Spinal cord (tissue), 10 donors: ENCODE data around the gene MOV10L1. TPM values are rescaled to one million over a fixed set of nuclear protein-coding genes. Genes with fewer than 3 reads are reported as not detected.
A peak's percentile ranks its signal among the peaks of the same experiment; 100 is the strongest.

Experiments
- DNase-seq, 6 donors: peaks; one replicate each; pipeline versions ENCODE4 v3.0.0 to v3.0.0-alpha.2; 2013 to 2015; ENCODE audit warnings: low spot score in 6 of 6, low read depth in 4 of 6
- H3K27ac ChIP-seq: one replicate; pipeline ENCODE4 v1.5.1; 2013; ENCODE audit warnings: low read depth, low read length, control low read depth
- H3K27me3 ChIP-seq: one replicate; pipeline ENCODE4 v1.6.1; 2013; ENCODE audit warnings: low read length; ENCODE audit not compliant: control insufficient read depth, insufficient read depth
- H3K36me3 ChIP-seq: one replicate; pipeline ENCODE4 v1.6.1; 2013; ENCODE audit warnings: low read length; ENCODE audit not compliant: control insufficient read depth, insufficient read depth
- H3K4me1 ChIP-seq: one replicate; pipeline ENCODE4 v1.6.1; 2013; ENCODE audit warnings: low read length; ENCODE audit not compliant: control insufficient read depth, insufficient read depth
- H3K4me3 ChIP-seq: one replicate; pipeline ENCODE4 v1.5.1; 2013; ENCODE audit warnings: low read depth, low read length, control low read depth
- H3K9me3 ChIP-seq: one replicate; pipeline ENCODE4 v1.6.1; 2013; ENCODE audit warnings: low read length; ENCODE audit not compliant: control insufficient read depth, insufficient read depth
- WGBS: methylation state at CpG from one replicate; pipeline ENCODE4 v1.1.5; 2013; ENCODE audit warnings: missing lambda C conversion rate; ENCODE audit not compliant: insufficient coverage; 5-methylcytosine and 5-hydroxymethylcytosine counted together
- polyA plus RNA-seq, 2 donors: library from polyadenylated mRNA; unstranded; fragments of 120-200 nt; gene quantifications; one replicate each; pipeline ENCODE4 v1.2.1, GENCODE V29; 2013; ENCODE audit not compliant: insufficient read length in 2 of 2
- total RNA-seq, 2 donors: library from RNA; depleted of rRNA in 1 of 2; stranded (reverse); fragments of 120-200 nt in 1 of 2; fragments of >200 nt in 1 of 2; gene quantifications; one replicate each; pipeline versions ENCODE4 v1.2.3 to v1.2.4, GENCODE V29; 2013 to 2014
- donor health status: healthy.

MOV10L1 gene
- total and polyA plus RNA-seq, 4 donors: 1.9 to 4.9 (median 3.5) TPM

GRCh38 chr22:50148991-50149721 lies 59.4 kb downstream of the MOV10L1 start:
- no peak overlapping the region for H3K27ac ChIP-seq
- H3K27me3 ChIP-seq: no peaks in the 10 kb centered on the region
- H3K4me1 ChIP-seq: peaks cover 40% of the 10 kb centered on the region
- no peak overlapping the region for H3K4me3 ChIP-seq
- no peaks in the 10 kb centered on the region for H3K36me3 ChIP-seq
- no peaks in the 10 kb centered on the region for H3K9me3 ChIP-seq
- WGBS: 40% methylated on average over 19 of the region's 22 CpGs
- DNase-seq: peak in 1 of 6 donors; percentile 23

GRCh38 chr22:50150161-50151129 lies 60.6 kb downstream of the MOV10L1 start:
- H3K4me3 ChIP-seq: no peak overlapping the region
- WGBS: 87% methylated on average over 34 of the region's 35 CpGs
- H3K27me3 ChIP-seq: no peaks in the 10 kb centered on the region
- no peaks in the 10 kb centered on the region for H3K36me3 ChIP-seq
- DNase-seq: peak in 1 of 6 donors; percentile 73
- no peaks in the 10 kb centered on the region for H3K9me3 ChIP-seq
- peaks cover 40% of the 10 kb centered on the region for H3K4me1 ChIP-seq
- H3K27ac ChIP-seq: no peak overlapping the region

GRCh38 chr22:50151571-50152537 lies 62.0 kb downstream of the MOV10L1 start:
- Histone ChIP-seq H3K9me3 (no peaks in the 10 kb centered on the region), H3K4me1 (peaks cover 28% of the 10 kb centered on the region), H3K27me3 (no peaks in the 10 kb centered on the region), H3K4me3 (no peak overlapping the region), H3K36me3 (no peaks in the 10 kb centered on the region), H3K27ac (no peak overlapping the region)
- DNase-seq: no peak
- WGBS: 79% methylated on average over 32 of the region's 33 CpGs

- Histone ChIP-seq H3K9me3 (no peaks in the 10 kb centered on the region), H3K27ac (no peak overlapping the region), H3K27me3 (peaks cover 3% of the 10 kb centered on the region), H3K4me1 (peaks cover 15% of the 10 kb centered on the region), H3K36me3 (peaks cover 3% of the 10 kb centered on the region), H3K4me3 (no peak overlapping the region)
- 82% methylated on average over 15 of the region's 25 CpGs for WGBS
- no peak for DNase-seq
Measured at GRCh38 chr22:50153056-50153755, 63.4 kb downstream of the MOV10L1 start.

- 94% methylated on average over 5 of the region's 7 CpGs for WGBS
- Histone ChIP-seq H3K9me3 (no peaks in the 10 kb centered on the region), H3K36me3 (peaks cover 3% of the 10 kb centered on the region), H3K4me3 (no peak overlapping the region), H3K27me3 (peaks cover 3% of the 10 kb centered on the region), H3K4me1 (peaks cover 14% of the 10 kb centered on the region), H3K27ac (no peak overlapping the region)
- no peak for DNase-seq
Measured at GRCh38 chr22:50153756-50154140, 63.9 kb downstream of the MOV10L1 start.

- peak in 1 of 6 donors; percentile 47 for DNase-seq
- H3K36me3 ChIP-seq: peaks cover 3% of the 10 kb centered on the region
- H3K4me3 ChIP-seq: no peak overlapping the region
- H3K4me1 ChIP-seq: no peaks in the 10 kb centered on the region
- no peak overlapping the region for H3K27ac ChIP-seq
- peaks cover 3% of the 10 kb centered on the region for H3K27me3 ChIP-seq
- no peaks in the 10 kb centered on the region for H3K9me3 ChIP-seq
- WGBS: 77% methylated on average over 20 of the region's 21 CpGs
Measured at GRCh38 chr22:50157709-50158375, 68.0 kb downstream of the MOV10L1 start.

GRCh38 chr22:50160947-50161346 lies 71.1 kb downstream of the MOV10L1 start:
- 79% methylated on average over 7 of the region's 7 CpGs for WGBS
- Histone ChIP-seq H3K27me3 (peaks cover 3% of the 10 kb centered on the region), H3K36me3 (peaks cover 5% of the 10 kb centered on the region), H3K4me3 (no peak overlapping the region), H3K4me1 (no peaks in the 10 kb centered on the region), H3K27ac (no peak overlapping the region), H3K9me3 (no peaks in the 10 kb centered on the region)
- DNase-seq: no peak

- no peak for DNase-seq
- 87% methylated on average over 16 of the region's 23 CpGs for WGBS
- Histone ChIP-seq H3K9me3 (no peaks in the 10 kb centered on the region), H3K27me3 (peaks cover 3% of the 10 kb centered on the region), H3K36me3 (peaks cover 5% of the 10 kb centered on the region), H3K4me1 (no peaks in the 10 kb centered on the region), H3K27ac (no peak overlapping the region), H3K4me3 (no peak overlapping the region)
Measured at GRCh38 chr22:50161508-50162390, 71.9 kb downstream of the MOV10L1 start.
